ENCODE data around the gene SUOX. TPM values are rescaled to one million over a fixed set of nuclear protein-coding genes. Genes with fewer than 3 reads are reported as not detected.

Gene SUOX
- 12.5 and 12.9 TPM in 2 replicates for total RNA-seq

GRCh38 chr12:55996715-55997534 is at the start of gene SUOX:
SUOX (plus strand) TSS chr12:55997276; CDS start chr12:56002222, 4,946 bp downstream.

DNA sequence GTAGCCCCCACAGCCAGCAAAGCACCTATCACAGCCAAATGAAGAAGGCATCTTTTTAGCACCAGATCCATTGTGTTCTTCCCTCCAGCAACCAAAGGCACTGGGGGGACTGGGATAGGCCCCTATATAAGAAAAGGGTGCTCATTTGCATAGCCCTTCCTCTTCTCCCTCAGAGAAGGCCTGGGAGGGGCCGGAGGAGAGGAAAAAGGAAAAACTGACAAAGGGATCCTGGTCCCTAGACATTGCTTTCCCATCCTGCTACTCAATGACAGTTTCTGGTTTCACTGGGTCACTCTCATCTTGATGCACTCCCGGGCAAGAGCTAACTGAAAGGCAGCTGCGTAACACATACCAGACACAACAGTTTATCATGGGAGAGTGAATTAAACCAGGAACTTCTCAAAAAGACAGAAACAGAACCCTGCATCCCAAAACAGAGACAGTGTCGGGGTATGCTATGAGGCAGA is 31.1 kb upstream of the SUOX start, which contains the start of gene PMEL:
PMEL (minus strand) TSS at position 102 of the 467 bp plus-strand sequence; CDS start at position 71, 31 bp downstream.

GRCh38 chr12:55966408-55967281 is 30.4 kb upstream of the SUOX start, which contains the start of gene CDK2:
CDK2 (plus strand) TSS chr12:55966830; CDS start chr12:55967009, 179 bp downstream.

GRCh38 chr12:55973599-55974307 is 23.3 kb upstream of the SUOX start, which contains the start of gene RAB5B:
RAB5B (plus strand) TSS chr12:55974078; CDS start chr12:55986961, 12,883 bp downstream.

GRCh38 chr12:56020423-56021184 is 23.5 kb downstream of the SUOX start, which contains the start of gene IKZF4:
IKZF4 (plus strand) TSS chr12:56021043; CDS start chr12:56021494, 451 bp downstream.

DNA sequence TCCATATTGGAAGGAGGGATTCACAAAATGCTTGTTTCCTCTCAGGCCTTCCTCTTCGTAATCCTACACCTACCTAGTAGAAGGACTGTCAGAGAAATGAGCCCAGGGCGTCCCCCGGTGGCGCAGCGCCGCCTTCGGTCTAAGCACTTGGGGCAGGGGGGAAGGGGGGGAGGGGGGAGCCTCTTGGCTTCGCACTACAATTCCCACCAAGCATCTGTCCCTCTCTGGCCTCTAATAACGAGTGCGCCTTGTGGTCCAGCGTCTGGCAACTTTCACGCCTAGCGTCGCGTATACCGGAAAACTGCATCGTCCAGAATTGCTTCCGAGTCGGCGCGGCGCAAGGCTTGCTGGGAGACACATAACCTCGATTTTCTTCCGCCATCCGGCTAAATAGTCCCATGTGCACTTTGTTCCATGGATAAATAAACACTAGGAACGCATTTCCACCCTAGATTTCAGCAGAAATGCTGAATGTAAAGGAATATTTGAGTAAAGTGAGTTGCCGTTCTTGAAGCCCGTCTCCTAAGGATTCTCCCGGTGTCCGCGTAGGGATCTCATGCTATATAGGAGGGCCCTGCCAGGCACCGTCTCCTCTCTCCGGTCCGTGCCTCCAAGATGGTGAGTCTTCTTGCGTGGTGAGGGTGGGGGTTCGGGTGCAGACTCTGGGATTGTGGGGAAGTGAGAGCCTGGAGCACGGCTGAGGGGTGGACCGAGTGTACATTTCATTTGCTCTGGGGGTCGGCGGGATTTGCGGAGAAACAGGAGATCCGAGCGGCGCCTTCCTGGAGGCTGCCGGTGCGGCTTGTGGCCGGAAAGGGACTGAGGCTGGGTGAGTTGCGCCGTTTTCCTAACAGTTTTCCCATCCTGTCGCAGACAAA is 44.7 kb downstream of the SUOX start, which contains the start of gene RPS26:
RPS26 (plus strand) TSS at position 367 of the 878 bp plus-strand sequence; CDS start at position 616, 249 bp downstream.

Other genes starting within 250 kb of the SUOX start
- gene SARNP, start 179.6 kb upstream of the SUOX start, total RNA-seq = 56.7 and 69.2 TPM in 2 replicates
- 16.1 and 19.9 TPM in 2 replicates for gene ORMDL2, start 179.2 kb upstream of the SUOX start, total RNA-seq
- 53.1 and 64.4 TPM in 2 replicates for gene DNAJC14, start 167.7 kb upstream of the SUOX start, total RNA-seq
- 5.6 and 7.4 TPM in 2 replicates for gene MMP19, start 154.3 kb upstream of the SUOX start, total RNA-seq
- 22.5 and 24.1 TPM in 2 replicates for gene PYM1, start 69.4 kb upstream of the SUOX start, total RNA-seq
- gene DGKA, start 66.1 kb upstream of the SUOX start, total RNA-seq = 45.1 and 84.2 TPM in 2 replicates
- gene PMEL, start 31.2 kb upstream of the SUOX start, total RNA-seq = 1.1 TPM in 1 of 2 replicates, not detected in the other
- 6.2 and 13.4 TPM in 2 replicates for gene CDK2, start 30.4 kb upstream of the SUOX start, total RNA-seq
- 44.2 and 66.9 TPM in 2 replicates for gene RAB5B, start 23.2 kb upstream of the SUOX start, total RNA-seq
- gene IKZF4, start 23.8 kb downstream of the SUOX start, total RNA-seq = 1.5 and 2.1 TPM in 2 replicates
- 214 and 242 TPM in 2 replicates for gene RPS26, start 44.6 kb downstream of the SUOX start, total RNA-seq
- under 0.01 and 0.23 TPM in 2 replicates for gene ERBB3, start 82.9 kb downstream of the SUOX start, total RNA-seq
- gene PA2G4, start 107.3 kb downstream of the SUOX start, total RNA-seq = 93.5 and 173 TPM in 2 replicates
- gene RPL41, start 119.4 kb downstream of the SUOX start, total RNA-seq = 1,282 and 1,487 TPM in 2 replicates
- gene ZC3H10, start 121.0 kb downstream of the SUOX start, total RNA-seq = 4.5 and 5.3 TPM in 2 replicates
- gene ESYT1, start 131.0 kb downstream of the SUOX start, total RNA-seq = 136 and 210 TPM in 2 replicates
- 51.1 and 83.1 TPM in 2 replicates for gene MYL6B, start 155.3 kb downstream of the SUOX start, total RNA-seq
- 1,143 and 1,914 TPM in 2 replicates for gene MYL6, start 161.1 kb downstream of the SUOX start, total RNA-seq
- gene SMARCC2, start 192.2 kb downstream of the SUOX start, total RNA-seq = 27.3 and 39.4 TPM in 2 replicates
- 127 and 135 TPM in 2 replicates for gene RNF41, start 224.6 kb downstream of the SUOX start, total RNA-seq
- 21.1 and 23.6 TPM in 2 replicates for gene NABP2, start 227.1 kb downstream of the SUOX start, total RNA-seq
- gene SLC39A5, start 232.8 kb downstream of the SUOX start, total RNA-seq = not detected in 2 replicates

Measured in smooth muscle cell of the umbilical artery (primary cell).